ENCODE results near the gene TMPRSS3. TPM values are rescaled to one million over a fixed set of nuclear protein-coding genes. Genes with fewer than 3 reads are reported as not detected.
A peak's percentile ranks its signal among the peaks of the same experiment; 100 is the strongest.

Gene TMPRSS3
- total RNA-seq, 4 donors from 2014 or later, result 0.68 to 1.3 TPM; not detected in 2

DNA sequence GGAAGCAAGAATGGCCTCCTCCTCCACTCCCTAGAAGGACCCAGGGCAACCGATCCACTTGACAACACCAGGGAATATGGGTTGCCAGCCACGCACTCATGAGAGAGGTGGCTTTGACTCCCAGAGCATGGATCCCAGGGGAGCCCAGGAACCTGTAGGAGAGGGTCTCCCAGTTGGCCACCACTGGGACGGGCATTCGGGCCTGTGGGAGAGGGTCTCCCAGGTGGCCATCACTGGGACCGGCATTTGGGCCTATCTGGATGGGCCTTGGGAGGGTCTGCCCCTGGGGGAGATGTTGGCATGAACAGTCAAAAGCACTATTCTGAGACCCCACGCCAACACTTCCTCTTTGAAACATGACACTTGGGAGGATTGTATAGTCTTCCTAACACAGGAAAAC is 30.1 kb downstream of the TMPRSS3 start:
- Histone ChIP-seq H3K27me3 (peaks cover 9% of the 10 kb centered on the region), H3K27ac (peak overlapping the region in 2 of 4 donors; percentile 8 to 73), H3K9me3 (no peaks in the 10 kb centered on the region), H3K36me3 (no peaks in the 10 kb centered on the region), H3K4me1 (peaks cover 0 to 23% (median 12%) of the 10 kb centered on the region in 4 donors), H3K4me3 (no peak overlapping the region)
- in situ Hi-C loops (cut with MboI; ENCODE audit: low pct_ligation_motif_present in 1 of 4, low pct_unique_long_range_greater_than_20kb in 1 of 4, low sequenced_read_pairs in 3 of 4), result no loop called here
- intact Hi-C loops (cut with DNase I; ENCODE audit: low total_unique reads), result no loop called here
- 74% methylated on average over 6 of the region's 6 CpGs; no CpG with 5 or more reads in 1 of the 2 donors for WGBS, 2 donors (ENCODE audit: low coverage in 1 of 2)
- no peak for DNase-seq
- no peak for TF ChIP-seq POLR2A (IDR thresholded peaks at IDR 0.05)
- no peak for TF ChIP-seq POLR2AphosphoS5 (IDR thresholded peaks at IDR 0.05)
- TF ChIP-seq, protein P1, sequence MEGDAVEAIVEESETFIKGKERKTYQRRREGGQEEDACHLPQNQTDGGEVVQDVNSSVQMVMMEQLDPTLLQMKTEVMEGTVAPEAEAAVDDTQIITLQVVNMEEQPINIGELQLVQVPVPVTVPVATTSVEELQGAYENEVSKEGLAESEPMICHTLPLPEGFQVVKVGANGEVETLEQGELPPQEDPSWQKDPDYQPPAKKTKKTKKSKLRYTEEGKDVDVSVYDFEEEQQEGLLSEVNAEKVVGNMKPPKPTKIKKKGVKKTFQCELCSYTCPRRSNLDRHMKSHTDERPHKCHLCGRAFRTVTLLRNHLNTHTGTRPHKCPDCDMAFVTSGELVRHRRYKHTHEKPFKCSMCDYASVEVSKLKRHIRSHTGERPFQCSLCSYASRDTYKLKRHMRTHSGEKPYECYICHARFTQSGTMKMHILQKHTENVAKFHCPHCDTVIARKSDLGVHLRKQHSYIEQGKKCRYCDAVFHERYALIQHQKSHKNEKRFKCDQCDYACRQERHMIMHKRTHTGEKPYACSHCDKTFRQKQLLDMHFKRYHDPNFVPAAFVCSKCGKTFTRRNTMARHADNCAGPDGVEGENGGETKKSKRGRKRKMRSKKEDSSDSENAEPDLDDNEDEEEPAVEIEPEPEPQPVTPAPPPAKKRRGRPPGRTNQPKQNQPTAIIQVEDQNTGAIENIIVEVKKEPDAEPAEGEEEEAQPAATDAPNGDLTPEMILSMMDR (IDR thresholded peaks at IDR 0.05), result no peak
- no peak for TF ChIP-seq EP300 (IDR thresholded peaks at IDR 0.05; ENCODE audit: low read depth)

DNA sequence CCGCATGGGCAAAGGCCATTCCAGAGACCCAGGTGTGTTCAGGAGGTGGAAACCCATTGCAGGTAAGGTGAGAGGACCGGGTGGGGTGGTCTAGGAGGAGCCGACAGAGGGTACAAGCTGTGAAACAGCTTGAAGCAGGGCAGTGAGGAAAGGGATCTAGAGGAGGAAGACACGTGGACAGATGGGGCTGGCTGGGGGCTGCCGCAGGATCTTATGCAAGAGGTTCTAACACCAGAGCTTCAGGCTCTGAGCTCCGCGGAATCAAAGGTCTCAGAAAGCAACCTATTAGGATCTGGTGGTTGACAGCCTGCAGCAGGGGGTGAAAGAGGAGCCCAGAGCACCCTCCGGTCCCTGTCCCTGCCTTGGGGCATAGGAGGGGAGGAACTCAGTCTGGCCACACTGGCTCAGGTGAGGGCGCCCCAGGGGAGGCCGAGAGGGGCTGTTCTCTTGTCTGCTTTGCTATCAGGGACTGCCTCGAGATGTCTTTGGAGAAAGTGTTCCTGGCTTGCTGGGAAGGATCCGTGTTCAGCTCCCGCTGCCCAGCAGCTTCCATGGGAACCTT is 31.5 kb downstream of the TMPRSS3 start:
- Histone ChIP-seq H3K36me3 (no peaks in the 10 kb centered on the region), H3K9me3 (no peaks in the 10 kb centered on the region), H3K27me3 (peaks cover 9% of the 10 kb centered on the region), H3K4me1 (peaks cover 0 to 23% (median 12%) of the 10 kb centered on the region in 4 donors), H3K4me3 (no peak overlapping the region), H3K27ac (no peak overlapping the region)
- intact Hi-C loops (cut with DNase I; ENCODE audit: low total_unique reads), result no loop called here
- in situ Hi-C loops (cut with MboI; ENCODE audit: low pct_ligation_motif_present in 1 of 4, low pct_unique_long_range_greater_than_20kb in 1 of 4, low sequenced_read_pairs in 3 of 4), result no loop called here
- no peak for DNase-seq
- TF ChIP-seq POLR2AphosphoS5 (IDR thresholded peaks at IDR 0.05), result no peak
- 77% methylated on average over 13 of the region's 13 CpGs; no CpG with 5 or more reads in 1 of the 2 donors for WGBS, 2 donors (ENCODE audit: low coverage in 1 of 2)

DNA sequence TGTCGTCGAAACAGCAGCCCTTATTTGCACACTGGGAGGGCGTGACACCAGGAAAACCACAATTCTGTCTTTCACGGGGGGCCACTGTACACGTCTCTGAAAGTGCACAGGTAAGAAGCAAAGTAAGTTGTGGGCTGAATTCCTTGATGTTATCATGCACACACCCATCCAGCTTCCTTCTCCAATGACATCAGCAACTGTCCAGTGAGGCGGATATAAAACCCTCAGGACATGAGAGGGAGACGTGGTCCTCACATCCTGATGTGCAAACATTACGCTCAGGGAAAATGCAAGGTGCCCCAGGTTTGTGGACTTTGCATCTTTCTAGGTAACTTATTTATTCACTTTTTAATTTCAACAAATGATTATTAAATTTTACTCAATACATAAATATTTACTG is 32.5 kb downstream of the TMPRSS3 start:
- intact Hi-C loops (cut with DNase I; ENCODE audit: low total_unique reads), result no loop called here
- H3K4me1 ChIP-seq, result peaks cover 0 to 23% (median 12%) of the 10 kb centered on the region in 4 donors
- 56 to 58% methylated on average over 2 to 8 of the region's 8 CpGs for WGBS, 2 donors (ENCODE audit: low coverage in 1 of 2)
- peaks cover 9% of the 10 kb centered on the region for H3K27me3 ChIP-seq
- DNase-seq, result no peak
- H3K9me3 ChIP-seq, result no peaks in the 10 kb centered on the region
- no peak overlapping the region for H3K27ac ChIP-seq
- H3K4me3 ChIP-seq, result no peak overlapping the region
- H3K36me3 ChIP-seq, result no peaks in the 10 kb centered on the region
- TF ChIP-seq POLR2AphosphoS5 (IDR thresholded peaks at IDR 0.05) (no peak), EP300 (IDR thresholded peaks at IDR 0.05; ENCODE audit: low read depth) (no peak), POLR2A (IDR thresholded peaks at IDR 0.05) (no peak)
- TF ChIP-seq, protein P1 (IDR thresholded peaks at IDR 0.05), result no peak
- in situ Hi-C loops (cut with MboI; ENCODE audit: low pct_ligation_motif_present in 1 of 4, low pct_unique_long_range_greater_than_20kb in 1 of 4, low sequenced_read_pairs in 3 of 4), result no loop called here

DNA sequence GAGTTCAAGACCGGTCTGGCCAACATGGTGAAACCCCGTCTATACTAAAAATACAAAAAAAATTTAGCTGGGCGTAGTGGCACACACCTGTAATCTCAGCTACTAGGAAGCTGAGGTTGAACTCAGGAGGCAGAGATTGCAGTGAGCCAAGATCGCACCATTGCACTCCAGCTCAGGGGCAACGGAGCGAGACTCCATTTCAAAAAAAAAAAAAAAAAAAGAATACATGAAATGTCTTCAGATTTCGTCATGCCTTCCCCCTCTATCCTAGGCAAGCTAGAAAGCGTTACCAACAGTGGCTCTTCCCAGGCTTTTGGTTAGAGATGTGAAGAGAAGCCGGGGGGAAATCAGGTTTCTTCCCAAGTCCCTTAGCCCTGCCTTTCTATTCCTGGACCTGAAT is 33.2 kb downstream of the TMPRSS3 start:
- H3K27ac ChIP-seq, result no peak overlapping the region
- no peak for DNase-seq
- TF ChIP-seq POLR2A (IDR thresholded peaks at IDR 0.05) (no peak), POLR2AphosphoS5 (IDR thresholded peaks at IDR 0.05) (no peak), EP300 (IDR thresholded peaks at IDR 0.05; ENCODE audit: low read depth) (no peak)
- TF ChIP-seq, protein P1 (IDR thresholded peaks at IDR 0.05), result no peak
- H3K36me3 ChIP-seq, result no peaks in the 10 kb centered on the region
- H3K9me3 ChIP-seq, result no peaks in the 10 kb centered on the region
- H3K27me3 ChIP-seq, result peaks cover 9% of the 10 kb centered on the region
- no peak overlapping the region for H3K4me3 ChIP-seq
- WGBS, 2 donors (ENCODE audit: low coverage in 1 of 2), result 71 to 88% methylated on average over 5 to 9 of the region's 9 CpGs
- intact Hi-C loops (cut with DNase I; ENCODE audit: low total_unique reads) (no loop called here), in situ Hi-C loops (cut with MboI; ENCODE audit: low pct_ligation_motif_present in 1 of 4, low pct_unique_long_range_greater_than_20kb in 1 of 4, low sequenced_read_pairs in 3 of 4) (no loop called here)
- peaks cover 0 to 20% (median 11%) of the 10 kb centered on the region in 4 donors for H3K4me1 ChIP-seq

DNA sequence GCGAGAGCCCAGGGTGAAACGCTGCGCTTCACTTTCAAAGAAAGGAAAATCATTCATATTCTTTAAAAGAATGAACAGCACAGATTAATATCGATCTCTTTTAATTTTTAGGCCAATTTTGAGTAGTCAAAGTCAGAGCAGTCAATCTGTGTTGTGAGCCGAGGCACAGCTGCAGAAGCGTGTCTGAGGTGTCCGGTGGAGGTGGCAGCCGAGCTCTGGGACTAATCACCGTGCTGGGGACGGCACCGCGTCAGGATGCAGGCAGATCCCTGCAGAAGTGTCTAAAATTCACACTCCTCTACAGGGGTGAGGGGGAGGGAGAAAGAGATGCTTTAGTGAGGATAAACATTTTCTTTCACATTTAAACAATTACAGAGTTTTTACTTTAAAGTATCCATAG is 33.7 kb downstream of the TMPRSS3 start:
- 69 to 100% methylated on average over 4 to 12 of the region's 12 CpGs for WGBS, 2 donors (ENCODE audit: low coverage in 1 of 2)
- H3K27ac ChIP-seq, result no peak overlapping the region
- H3K9me3 ChIP-seq, result no peaks in the 10 kb centered on the region
- no peak for DNase-seq
- peaks cover 9% of the 10 kb centered on the region for H3K27me3 ChIP-seq
- peaks cover 0 to 15% (median 9%) of the 10 kb centered on the region in 4 donors for H3K4me1 ChIP-seq
- no peak overlapping the region for H3K4me3 ChIP-seq
- intact Hi-C loops (cut with DNase I; ENCODE audit: low total_unique reads) (no loop called here), in situ Hi-C loops (cut with MboI; ENCODE audit: low pct_ligation_motif_present in 1 of 4, low pct_unique_long_range_greater_than_20kb in 1 of 4, low sequenced_read_pairs in 3 of 4) (no loop called here)
- no peak for TF ChIP-seq POLR2A (IDR thresholded peaks at IDR 0.05)
- TF ChIP-seq POLR2AphosphoS5 (IDR thresholded peaks at IDR 0.05), result no peak
- TF ChIP-seq EP300 (IDR thresholded peaks at IDR 0.05; ENCODE audit: low read depth), result no peak
- TF ChIP-seq, protein P1 (IDR thresholded peaks at IDR 0.05), result no peak
- no peaks in the 10 kb centered on the region for H3K36me3 ChIP-seq
